AML-193 (cell line): ENCODE data around the gene PTGS1.
A peak's percentile ranks its signal among the peaks of the same experiment; 100 is the strongest.
"Not testable (repeated sequence)": the region's sequence is repeated elsewhere in the genome, so short reads cannot be mapped to it uniquely, and the experiment has no call there.

Source experiments
- DNase-seq, 2 experiments: peaks; one replicate each; lab custom pipeline; 2025; lab: John Stamatoyannopoulos, UW

Gene PTGS1

GRCh38 chr9:122347348-122348287 lies 23.2 kb upstream of the PTGS1 start:
- no peak for DNase-seq

- no peak for DNase-seq
Observed at GRCh38 chr9:122348288-122348777, 22.5 kb upstream of the PTGS1 start.

GRCh38 chr9:122348791-122349190 lies 22.0 kb upstream of the PTGS1 start:
- DNase-seq: no peak

GRCh38 chr9:122349201-122349600 lies 21.6 kb upstream of the PTGS1 start:
- no peak for DNase-seq

- DNase-seq: peak; percentile 47 to 61
Observed at GRCh38 chr9:122350577-122351355, 20.1 kb upstream of the PTGS1 start.

- DNase-seq: no peak
Observed at GRCh38 chr9:122354536-122355199, 16.2 kb upstream of the PTGS1 start.

GRCh38 chr9:122355336-122355875 lies 15.4 kb upstream of the PTGS1 start:
- no peak for DNase-seq

- DNase-seq: no peak
Observed at GRCh38 chr9:122356627-122357026, 14.2 kb upstream of the PTGS1 start.

GRCh38 chr9:122360891-122361290 lies 9.9 kb upstream of the PTGS1 start:
- DNase-seq: no peak

- not testable (repeated sequence) for DNase-seq
Observed at GRCh38 chr9:122363131-122363530, 7.7 kb upstream of the PTGS1 start.

- no peak for DNase-seq
Observed at GRCh38 chr9:122364117-122364782, 6.6 kb upstream of the PTGS1 start.

GRCh38 chr9:122364783-122365150 lies 6.1 kb upstream of the PTGS1 start:
- DNase-seq: no peak

GRCh38 chr9:122366074-122366660 lies 4.7 kb upstream of the PTGS1 start:
- no peak for DNase-seq

- DNase-seq: no peak
Observed at GRCh38 chr9:122367065-122367464, 3.8 kb upstream of the PTGS1 start.

- DNase-seq: no peak
Observed at GRCh38 chr9:122367774-122368460, 2.9 kb upstream of the PTGS1 start.

GRCh38 chr9:122368642-122369041 lies 2.2 kb upstream of the PTGS1 start:
- DNase-seq: no peak

GRCh38 chr9:122370303-122370702 lies 521 bp upstream of the PTGS1 start:
- peak; percentile 57 to 64 for DNase-seq

- no peak for DNase-seq
Observed at GRCh38 chr9:122371846-122372245, 1.0 kb downstream of the PTGS1 start.

- no peak for DNase-seq
Observed at GRCh38 chr9:122372856-122373845, 2.3 kb downstream of the PTGS1 start.
